Fibroblast of skin of abdomen (primary cell): ENCODE measurements around the gene TSSK6.
"Not testable (repeated sequence)": the region's sequence is repeated elsewhere in the genome, so short reads cannot be mapped to it uniquely, and the experiment has no call there.

Experiments
- DNase-seq: peaks from one replicate; pipeline ENCODE4 v3.0.0-alpha.2; 2013

Gene TSSK6

DNA sequence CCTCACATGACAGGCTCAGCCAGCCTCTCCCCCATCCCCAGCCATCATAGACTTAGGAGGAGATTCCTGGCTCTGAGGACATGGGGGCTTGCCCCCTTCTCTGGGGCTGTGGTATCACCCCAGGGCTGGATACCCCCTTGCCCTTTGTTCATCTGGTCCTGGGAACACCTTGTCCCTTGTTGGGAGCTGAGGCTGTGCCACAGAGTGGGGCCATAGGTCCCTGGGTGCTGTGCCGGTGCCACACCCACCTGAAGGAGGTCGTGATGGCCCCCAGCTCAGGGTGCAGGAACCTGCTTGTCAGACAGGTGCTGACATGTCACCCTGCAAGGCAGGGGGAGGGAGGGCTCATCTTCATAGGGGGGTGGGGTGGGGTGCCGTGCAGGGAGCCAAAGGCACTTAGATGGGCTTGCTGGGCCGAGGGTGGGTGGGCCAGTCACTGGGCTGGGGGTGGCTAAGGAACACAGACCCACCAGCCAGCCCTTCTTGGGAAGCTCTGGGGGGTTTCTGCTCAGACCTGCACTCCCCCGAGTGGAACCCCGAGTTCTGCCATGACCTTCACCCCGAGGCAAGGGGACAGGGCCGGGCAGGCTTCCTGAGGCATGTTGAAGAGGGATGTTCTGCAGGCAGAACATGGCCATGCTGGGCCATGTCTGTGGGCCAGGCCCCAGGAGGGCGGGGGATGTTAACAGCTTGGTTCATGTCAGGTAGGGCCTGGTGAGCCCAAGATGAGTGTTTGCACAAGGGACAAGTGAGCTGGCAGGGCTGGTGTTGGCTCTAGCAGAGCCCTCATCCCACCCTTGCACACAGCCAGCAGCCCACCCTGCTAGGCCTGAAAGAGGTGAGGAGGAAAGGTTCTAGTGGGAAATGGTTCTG, 28.0 kb downstream of the TSSK6 start:
- no peak for DNase-seq

DNA sequence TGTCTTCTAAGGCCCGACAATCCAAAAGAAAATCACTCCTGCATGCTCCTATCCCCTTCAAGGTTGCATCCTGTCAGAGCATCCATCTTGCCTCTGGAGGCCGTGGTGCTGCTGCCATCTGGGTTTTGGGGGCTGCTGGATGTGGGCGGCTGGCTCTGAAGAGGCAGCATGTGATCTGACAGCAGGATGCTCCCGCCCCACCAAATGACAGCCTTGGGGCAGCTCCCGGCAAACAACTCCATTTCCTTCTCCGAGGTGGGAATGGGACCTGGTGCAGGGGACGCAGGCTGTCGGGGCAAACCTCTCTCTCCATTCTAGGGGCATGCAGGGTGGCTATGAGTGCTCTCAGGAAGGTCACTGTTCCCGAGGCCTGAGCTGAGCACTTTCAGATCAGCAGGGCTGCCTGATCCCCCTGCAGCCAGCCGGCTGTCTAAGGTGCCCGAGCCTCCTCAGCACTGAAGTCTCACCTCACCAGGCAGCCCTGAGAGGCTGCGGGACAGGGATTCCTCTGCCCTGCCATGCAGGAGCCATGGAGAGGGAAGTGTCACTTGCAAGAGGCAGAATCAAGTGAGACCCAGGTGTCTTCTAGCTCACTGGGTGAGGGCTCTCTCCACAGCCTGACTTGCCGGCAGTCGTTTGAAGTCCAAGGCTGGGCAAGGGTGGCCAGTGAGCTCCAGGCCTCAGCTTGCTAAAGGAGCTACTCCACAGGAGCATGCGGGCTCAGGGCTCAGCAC, 28.8 kb downstream of the TSSK6 start:
- no peak for DNase-seq

DNA sequence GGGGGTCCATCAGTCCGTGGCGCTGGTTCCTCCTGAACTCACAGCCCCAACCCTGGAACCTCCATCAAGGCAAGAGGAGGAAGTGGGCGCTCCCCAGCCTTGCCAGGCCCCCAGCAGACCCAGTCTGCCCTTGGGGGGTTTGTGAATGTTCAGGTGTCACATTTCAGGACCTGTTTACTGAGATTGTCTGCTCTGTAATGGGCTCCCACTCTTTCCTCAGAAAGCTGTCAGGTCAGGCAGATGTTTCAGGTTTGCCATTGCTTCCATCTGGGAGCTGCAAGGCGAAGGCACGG, 29.4 kb downstream of the TSSK6 start:
- no peak for DNase-seq

DNA sequence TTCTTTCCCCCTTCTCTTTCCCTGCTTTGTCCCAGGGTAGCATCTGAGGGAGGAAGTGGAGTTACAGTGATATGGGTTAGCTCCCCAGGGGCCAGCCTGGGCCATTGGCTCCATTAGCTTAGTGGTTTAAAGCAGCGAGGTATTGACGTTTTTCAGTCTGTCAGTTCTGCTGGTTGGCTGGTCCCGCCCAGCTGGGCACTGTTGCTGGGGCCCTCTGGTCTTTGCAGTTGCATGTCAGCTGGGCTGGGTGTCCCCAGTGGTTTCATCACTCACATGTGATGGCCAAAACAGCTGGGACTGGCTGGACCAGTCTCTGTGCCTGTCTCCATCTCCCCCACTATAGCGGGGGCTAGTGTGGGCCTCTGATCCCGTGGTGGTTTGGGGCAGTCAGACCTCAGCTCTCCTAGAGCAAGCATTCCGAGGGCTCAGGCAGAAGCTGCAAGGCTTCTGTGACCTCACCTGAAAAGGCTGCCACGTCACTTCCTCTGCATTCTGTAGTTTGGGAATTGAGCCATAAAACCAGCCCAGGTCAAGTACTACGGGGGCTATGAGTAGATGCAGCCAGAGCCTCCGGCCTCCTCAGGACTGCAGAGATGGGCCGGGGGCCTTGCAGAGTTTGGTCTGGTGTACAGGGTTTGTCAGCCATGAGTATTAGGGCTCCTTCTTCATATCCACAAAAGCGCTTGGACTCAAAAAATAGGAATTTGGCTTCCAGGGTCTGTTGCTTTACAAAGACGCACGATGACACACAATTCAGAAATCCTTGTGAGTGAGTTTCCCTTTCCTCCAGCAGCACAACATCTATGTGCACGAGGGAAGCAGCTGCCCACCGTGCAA, 30.0 kb downstream of the TSSK6 start:
- peak; percentile 54 for DNase-seq

DNA sequence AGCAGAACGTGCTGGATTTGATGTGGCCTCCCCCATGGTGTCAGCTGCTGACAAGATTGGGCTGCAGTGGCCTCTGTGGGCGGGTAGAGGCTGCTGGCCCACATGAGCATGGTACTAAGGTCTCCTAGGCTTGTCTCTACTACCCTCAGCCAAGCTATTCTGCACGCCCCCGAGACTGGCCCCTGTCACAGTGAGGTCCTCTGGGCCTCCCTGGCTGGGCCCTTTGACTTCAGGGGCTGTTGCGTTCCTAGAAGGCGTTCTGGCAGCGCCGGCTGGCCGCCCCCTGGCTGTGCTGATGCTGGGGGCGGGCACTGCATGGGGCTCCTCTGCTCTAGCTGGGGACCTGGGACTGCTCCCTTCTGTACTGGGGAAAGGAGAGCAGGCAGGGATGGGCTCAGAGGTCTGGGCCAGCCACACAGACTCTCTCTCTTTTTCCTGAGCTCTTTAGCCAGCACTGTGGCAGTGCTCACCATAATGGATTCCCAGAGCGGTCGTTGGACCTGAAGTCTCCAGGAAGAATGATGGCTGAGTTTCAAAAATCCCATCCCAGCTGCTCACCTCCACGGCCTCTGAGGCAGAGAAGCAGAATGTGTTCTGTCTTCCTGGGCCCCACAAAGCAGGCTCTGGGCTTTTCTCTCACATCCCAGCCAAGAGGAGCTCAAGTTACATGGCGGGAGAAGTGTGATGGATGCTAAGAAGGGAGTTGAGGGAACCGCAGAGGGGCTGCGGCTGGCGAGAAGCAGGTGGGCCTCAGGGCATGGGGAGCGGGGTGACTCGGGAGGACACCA, 32.3 kb downstream of the TSSK6 start:
- peak; percentile 35 for DNase-seq

DNA sequence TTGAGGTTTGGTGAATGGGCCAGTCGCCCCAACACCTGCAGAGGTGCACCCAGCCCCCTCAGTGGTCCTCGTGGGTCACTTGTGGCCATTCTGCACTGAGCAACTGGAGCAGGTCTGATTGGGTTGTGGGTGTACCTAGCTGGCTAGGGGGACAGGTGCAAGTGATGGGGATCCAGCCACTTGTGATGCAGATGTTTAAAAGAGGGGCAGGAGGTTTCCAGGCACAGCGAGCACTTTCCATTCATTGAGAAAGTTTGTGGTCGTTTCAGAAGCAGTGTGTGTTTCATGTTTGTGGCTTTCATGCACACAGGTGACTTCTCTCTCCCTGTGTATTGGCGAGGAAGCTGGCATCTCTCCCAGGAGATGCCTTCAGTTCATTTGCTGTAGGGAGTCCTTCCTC, 34.7 kb downstream of the TSSK6 start:
- no peak for DNase-seq

DNA sequence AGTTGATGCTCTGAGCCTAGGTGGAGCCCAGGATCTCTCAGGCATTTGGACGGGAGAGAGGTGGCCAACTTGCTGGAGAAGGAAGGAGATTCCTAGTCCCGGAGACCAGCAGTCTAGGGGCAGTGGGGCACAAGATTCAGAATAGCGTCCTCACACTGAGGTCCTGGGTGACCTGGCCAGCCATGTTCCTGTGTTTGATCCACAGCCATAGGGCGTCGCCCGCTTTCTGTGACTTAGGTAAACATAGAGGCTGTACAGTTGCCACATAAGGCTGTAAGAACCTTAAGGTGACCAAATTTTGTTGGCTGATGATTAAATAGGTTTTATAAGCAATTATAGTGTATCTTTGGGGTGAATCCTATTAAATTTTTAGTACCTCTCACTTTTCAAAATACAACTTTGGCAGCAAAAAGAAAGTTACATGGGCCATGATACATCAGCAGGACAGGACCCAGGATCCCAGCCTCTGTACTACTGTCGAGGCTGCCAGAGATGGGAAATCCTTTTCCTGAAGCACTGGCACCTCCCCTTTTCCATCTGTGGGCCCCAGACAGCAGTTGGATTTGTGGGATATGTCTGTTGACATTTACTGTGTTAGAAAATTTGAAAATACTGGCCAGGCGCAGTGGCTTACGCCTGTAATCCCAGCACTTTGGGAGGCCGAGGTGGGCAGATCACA, 37.5 kb downstream of the TSSK6 start:
- DNase-seq, result no peak

DNA sequence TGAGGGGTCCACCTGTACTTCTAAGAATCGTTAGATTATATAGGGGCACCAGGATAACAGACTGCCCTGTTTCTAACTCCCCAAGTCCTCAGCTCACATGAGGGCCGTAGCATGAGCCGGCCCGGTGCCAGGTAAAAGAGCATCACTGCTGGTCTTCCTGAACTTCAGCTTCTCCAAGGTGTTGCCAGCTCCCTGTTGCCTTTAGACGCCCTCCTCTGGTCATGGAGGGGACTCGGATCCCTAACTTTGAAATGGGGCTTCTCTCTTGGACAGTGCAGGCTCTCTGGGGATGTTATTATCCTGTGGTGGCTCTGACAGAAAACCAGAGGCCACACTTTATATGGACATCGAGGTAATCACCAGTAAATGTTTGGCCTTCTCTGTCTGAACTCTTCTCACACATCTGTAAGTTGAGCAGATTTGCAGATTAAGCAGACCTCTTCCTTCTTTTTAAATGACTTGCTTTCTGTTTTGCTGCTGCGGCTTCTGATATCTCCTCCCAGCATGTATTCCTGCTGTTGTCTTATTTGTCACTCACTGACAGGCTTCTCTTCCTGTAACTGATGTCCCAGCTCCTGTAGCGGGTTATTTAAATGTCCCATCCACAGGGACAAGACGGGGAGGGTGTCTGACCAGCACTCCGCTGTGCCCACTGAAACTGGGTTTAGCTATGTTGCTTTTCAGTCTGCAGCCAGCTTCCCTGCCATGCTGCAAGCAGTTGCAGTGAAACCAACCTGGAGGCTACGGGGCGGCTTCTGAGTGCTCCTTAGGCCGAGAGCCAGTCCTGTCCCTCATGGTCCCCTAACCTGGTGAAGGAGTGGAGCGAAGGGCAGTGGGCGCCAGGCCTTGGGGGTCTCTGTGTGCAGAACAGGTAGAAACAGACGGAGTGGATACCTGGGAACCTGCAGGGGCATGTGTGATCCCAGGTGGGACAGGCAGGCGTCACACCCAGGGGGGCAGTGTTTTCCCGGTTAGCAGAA, 39.2 kb downstream of the TSSK6 start:
- DNase-seq, result no peak

DNA sequence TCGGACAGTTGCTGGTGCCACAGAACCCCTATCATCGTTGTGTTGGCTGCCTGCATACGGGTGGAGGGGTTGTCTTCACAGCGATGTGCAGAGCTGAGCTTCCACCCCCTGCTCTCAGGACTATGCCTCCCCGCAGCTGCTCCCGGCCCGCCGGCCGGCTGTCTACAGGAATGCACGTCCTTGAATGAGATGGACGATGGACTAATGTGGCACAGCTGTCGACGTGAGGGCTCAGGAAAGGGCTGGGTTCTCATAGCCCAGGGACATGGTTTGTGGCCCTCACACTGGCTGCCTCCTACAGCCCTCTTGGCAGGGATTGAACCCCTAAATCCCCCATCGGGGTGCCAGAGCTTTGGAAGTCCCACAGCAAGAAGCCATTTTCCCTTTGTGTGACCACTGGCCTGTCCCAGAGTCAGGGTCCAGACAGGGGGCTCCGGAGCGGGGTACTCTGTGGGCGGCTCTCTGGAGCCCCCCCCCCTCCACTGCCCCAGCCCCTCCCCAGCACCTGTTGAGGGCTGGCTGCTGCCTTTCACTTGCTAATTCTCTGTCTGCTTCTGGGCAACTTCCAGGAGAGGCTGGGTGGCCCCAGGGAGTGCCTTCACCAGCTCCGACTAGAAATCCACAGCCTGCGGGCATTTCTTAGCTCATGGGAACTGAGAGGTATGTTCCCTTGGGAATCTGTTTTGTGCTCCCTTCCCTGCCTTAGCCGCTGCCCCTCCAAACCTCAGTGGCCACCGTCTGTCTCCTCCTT, 40.2 kb downstream of the TSSK6 start:
- no peak for DNase-seq

DNA sequence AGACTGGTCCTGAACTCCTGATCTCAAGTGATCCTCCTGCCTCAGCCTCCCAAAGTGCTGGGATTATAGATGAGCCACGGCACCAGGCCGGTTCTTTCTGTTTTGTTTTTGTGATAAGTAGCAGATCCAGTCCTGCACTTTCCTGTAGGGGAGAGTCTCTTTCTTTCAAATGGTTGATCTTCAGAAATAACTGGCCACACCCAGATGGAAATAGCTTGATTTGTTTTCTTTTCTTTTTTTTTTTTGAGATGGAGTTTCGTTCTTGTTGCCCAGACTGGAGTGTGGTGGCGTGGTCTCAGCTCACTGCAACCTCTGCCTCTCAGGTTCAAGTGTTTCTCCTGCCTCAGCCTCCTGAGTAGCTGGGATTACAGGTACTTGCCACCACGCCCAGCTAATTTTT, 43.2 kb downstream of the TSSK6 start:
- not testable (repeated sequence) for DNase-seq

DNA sequence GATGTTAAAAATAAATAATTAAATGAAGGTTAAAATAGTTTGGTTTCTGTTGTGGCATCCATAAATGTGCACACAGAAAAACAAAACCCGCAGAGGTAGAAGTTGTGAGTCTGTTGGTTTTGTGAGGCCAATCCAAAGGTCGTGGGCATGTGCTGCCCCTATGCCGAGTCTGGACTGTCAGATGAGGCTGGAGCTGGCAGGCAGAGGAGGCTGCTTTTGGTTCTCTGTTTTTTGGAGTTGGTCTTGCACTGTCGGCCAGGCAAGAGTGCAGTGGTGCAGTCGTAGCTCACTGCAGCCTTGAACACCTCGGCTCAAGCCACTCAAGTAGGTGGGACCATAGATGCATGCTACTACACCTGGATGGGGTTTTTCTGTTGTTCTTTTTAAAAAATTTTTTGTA, 43.7 kb downstream of the TSSK6 start:
- no peak for DNase-seq

DNA sequence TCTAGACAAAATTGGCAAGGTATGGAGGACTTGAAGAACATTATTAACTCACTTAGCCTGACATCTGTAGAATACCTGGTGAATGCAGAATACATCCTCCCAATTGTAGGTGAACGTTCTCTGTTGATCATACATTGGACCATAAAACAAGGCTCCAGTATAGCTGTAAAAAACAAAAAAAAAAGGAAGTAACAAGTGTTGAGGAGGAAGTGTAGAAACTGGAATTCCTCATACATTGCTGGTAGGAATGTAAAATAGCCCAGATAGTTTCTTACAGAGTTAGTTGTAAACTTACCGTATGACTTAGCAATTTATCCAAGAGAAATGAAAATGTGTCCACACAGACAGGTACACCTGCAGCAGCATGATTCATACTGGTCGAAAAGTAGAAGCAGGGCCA, 44.8 kb downstream of the TSSK6 start:
- no peak for DNase-seq

DNA sequence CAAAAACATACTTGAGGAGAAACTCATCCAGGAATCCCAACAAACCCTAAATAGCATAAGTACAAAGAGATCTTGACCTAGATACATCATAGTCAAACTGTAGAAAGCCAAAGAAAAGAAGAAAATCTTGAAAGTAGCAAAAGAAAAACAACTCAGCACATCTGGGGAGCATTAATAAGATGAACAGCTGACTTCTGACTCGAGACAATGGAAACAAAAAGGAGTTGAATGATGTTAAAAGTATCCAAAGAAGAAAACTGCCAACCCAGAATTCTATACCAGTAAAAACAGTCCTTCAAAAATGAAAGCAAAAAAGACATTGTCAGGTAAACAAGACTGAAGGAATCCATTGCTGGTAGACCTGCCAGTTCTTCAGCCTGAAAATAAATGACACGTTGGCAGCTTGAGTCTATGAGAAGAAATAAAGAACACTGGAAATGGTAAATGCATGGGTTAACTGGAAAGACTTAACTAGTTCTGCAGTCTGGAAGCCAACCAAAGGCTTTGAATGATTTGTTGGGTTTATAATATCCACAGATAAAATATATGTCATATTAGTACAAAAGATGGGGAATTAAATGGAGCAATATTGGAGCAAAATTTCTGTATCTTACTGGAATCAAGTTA, 46.8 kb downstream of the TSSK6 start:
- no peak for DNase-seq

DNA sequence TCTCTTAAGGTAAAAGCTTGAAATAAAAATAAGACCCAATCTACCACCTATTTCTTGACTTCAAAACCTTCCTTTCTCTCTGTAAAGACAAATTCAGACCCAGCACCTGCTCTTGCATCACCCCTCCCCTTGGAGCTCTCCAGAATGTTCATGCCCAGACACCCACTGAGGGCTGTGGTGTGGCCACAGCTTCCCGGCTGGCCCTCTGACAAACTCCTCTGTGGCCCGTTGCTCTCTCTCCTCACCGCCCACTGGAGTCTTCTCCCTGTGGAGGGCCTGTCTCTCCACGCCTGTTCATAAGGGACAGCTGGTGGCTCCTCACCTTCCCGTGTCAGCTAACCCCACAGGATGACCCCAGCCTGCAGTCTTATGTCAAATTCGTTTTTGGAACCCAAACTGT, 49.1 kb downstream of the TSSK6 start:
- no peak for DNase-seq

DNA sequence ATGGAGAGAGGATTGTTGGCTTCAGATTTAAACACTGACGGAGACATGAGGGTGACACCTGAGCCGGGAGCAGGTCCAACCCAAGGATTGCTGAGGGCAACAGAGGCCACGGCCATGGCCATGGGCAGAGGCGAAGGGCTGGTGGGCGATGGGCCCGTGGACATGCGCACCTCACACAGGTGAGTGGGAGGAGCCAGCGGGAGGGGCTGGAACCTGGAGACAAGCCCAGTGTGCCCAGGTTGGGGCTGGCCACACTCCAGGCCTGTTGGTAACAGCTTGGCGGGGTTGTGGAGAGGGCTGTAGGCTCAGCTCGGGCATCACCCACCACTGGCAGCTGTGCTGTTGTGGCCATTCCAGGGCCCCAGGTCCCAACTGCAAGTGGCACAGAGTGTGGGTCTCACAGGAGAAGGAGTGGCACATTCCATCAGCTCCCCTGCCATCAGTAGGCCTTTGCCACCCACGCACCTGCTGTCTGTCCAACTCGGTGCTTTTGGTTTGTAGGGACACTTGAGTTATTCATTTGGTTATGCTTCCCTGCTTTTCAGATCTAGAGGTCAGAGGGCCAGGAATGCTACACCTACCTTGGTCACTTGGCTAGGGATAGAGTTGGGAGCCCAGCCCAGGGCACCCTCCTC, 49.8 kb downstream of the TSSK6 start:
- no peak for DNase-seq

DNA sequence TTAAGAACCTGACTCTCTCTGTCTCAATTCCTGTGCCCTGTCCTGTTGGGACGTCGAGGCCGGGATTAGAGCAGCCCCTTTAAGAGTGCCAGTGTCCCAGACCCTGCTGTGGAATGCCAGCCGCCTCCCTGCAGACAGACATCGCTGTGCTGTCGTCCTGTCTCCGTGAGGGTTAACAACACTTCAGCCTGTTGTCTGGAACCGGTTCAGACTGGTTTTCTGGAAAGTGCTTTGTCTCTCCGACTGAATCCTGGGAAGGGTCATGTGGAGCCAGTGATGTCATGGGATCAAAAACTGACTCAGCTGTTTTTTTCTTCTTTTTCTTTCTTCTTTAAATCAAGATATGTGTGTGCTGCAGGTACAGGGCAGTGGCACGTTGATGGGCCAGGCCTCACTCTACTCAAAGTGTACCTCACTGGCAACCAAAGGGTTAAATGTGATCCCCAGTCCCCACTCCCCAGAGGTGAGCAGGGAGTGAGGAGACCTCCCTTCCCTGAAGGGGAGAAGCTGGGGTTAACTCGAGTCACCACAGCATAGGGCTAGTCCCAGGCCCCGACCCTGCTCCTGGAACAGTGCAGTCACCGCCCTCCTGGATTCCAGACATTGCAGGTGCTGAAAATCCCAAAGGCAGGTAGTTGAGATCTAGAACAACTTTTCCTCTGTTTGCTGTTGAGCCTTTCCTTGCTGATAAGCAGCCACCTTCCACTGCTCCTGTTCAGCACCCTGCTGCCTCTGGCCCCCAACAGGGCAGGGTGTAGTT, 50.8 kb downstream of the TSSK6 start:
- DNase-seq, result peak; percentile 65
